ENCODE data around the gene POLR3H.
"Not testable (repeated sequence)": the region's sequence is repeated elsewhere in the genome, so short reads cannot be mapped to it uniquely, and the experiment has no call there.

POLR3H gene

DNA sequence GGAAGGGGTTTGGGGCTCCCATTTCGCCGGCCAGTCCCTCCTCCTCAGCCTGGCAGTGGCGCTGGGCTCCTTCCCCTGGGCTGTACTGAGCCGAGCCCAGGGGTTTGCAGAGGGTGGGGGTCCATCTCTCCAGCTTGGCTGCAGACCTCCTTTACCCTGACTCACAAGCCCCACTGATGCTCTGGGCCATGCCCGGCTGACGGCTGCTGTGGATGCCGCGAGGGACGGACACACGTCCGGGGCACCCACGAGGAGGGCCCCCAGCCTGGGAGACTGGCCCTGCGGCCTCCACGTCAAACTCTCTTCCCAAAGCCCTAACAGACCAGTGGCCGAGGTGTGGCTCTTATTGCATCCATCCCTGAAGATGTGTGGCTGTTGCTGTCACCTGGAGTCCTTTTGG, 31.3 kb upstream of the POLR3H start:
- H3K4me3 ChIP-seq (ENCODE audit: control insufficient read depth, low read depth, low read length) = no peak overlapping the region
- no peak for DNase-seq (ENCODE audit: low read depth)
- no peak for TF ChIP-seq CTCF (IDR thresholded peaks at IDR 0.05; ENCODE audit: control insufficient read depth, insufficient read depth, low read depth, low read length, missing control alignments)

DNA sequence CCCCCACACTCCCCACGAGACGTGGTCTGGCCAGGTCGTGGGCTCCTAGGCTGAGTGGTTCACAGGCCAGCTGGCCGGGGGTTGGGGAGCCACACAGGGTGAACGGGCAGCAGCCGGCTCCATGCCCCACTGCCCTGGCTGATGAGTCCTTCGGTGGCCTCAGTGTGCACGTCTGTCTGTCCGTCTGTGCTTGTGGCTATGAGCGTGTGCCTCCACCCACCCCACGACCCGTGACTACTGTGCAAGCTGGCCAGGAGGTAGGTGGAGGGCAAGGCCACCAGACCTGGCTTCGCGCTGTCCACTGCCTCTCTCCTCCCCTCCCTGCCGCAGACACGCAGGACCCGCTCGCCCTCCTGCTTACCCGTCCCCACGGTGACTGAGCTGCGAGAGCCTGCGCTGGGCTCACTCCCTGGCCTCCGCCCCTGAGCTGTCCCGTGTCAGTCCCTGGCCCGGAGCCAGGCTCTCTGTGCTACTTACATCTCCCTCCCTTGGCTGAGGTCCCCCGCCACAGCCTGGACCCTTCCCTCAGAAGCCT, 30.6 kb upstream of the POLR3H start:
- no peak for TF ChIP-seq CTCF (IDR thresholded peaks at IDR 0.05; ENCODE audit: control insufficient read depth, insufficient read depth, low read depth, low read length, missing control alignments)
- DNase-seq (ENCODE audit: low read depth) = no peak
- no peak overlapping the region for H3K4me3 ChIP-seq (ENCODE audit: control insufficient read depth, low read depth, low read length)

DNA sequence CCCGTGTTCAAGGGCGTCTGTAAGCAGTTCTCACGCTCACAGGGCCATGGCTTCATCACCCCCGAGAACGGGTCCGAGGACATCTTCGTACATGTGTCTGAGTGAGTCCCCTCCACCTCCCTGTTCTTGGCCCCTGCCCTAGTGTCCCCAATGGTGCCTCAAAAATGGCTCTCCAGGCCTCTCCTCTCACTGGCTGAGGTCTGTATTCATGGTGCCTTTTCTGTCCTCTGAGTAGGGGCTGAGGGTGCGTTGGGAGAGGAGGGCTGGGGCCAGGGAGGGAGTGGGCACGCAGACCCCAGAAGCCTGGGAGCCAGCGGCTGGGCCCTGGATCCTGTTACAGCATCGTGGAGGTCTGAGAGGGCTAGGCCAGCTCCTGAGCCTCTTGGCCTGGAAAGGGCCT, 29.4 kb upstream of the POLR3H start:
- no peak overlapping the region for H3K4me3 ChIP-seq (ENCODE audit: control insufficient read depth, low read depth, low read length)
- DNase-seq (ENCODE audit: low read depth) = no peak
- no peak for TF ChIP-seq CTCF (IDR thresholded peaks at IDR 0.05; ENCODE audit: control insufficient read depth, insufficient read depth, low read depth, low read length, missing control alignments)

- DNase-seq (ENCODE audit: low read depth); H3K4me3 ChIP-seq (ENCODE audit: control insufficient read depth, low read depth, low read length): not testable (repeated sequence)
These were observed 28.0 kb upstream of the POLR3H start for GRCh38 chr22:41572305-41572704.

- no peak overlapping the region for H3K4me3 ChIP-seq (ENCODE audit: control insufficient read depth, low read depth, low read length)
- no peak for TF ChIP-seq CTCF (IDR thresholded peaks at IDR 0.05; ENCODE audit: control insufficient read depth, insufficient read depth, low read depth, low read length, missing control alignments)
- no peak for DNase-seq (ENCODE audit: low read depth)
These were observed 27.5 kb upstream of the POLR3H start for GRCh38 chr22:41571786-41572185.

DNA sequence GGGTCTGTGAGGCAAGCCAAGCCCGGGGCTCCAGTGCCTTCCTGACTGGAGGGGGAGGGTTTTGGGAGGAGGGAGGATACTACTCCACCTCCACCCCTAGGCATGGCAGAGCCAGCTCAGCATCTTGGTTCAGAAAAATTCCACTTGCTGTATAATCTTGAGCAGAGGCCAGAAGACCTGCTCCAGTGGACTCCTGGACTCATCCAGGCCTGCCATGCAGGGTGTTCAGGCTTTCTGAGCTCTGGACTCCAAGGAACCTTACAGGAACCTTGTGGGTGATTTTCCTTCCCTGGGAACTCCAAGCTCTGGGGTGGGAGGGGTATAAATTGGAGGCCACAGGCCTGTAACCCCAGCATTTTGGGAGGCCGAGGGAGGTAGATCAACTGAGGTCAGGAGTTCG, 26.0 kb upstream of the POLR3H start:
- no peak for TF ChIP-seq CTCF (IDR thresholded peaks at IDR 0.05; ENCODE audit: control insufficient read depth, insufficient read depth, low read depth, low read length, missing control alignments)
- no peak for DNase-seq (ENCODE audit: low read depth)
- no peak overlapping the region for H3K4me3 ChIP-seq (ENCODE audit: control insufficient read depth, low read depth, low read length)

GRCh38 chr22:41568811-41569210, 24.5 kb upstream of the POLR3H start:
- H3K4me3 ChIP-seq (ENCODE audit: control insufficient read depth, low read depth, low read length) = no peak overlapping the region
- no peak for DNase-seq (ENCODE audit: low read depth)
- TF ChIP-seq CTCF (IDR thresholded peaks at IDR 0.05; ENCODE audit: control insufficient read depth, insufficient read depth, low read depth, low read length, missing control alignments) = no peak
